ENCODE measurements around the gene TSN.
"Not testable (repeated sequence)": the region's sequence is repeated elsewhere in the genome, so short reads cannot be mapped to it uniquely, and the experiment has no call there.

The TSN gene

DNA sequence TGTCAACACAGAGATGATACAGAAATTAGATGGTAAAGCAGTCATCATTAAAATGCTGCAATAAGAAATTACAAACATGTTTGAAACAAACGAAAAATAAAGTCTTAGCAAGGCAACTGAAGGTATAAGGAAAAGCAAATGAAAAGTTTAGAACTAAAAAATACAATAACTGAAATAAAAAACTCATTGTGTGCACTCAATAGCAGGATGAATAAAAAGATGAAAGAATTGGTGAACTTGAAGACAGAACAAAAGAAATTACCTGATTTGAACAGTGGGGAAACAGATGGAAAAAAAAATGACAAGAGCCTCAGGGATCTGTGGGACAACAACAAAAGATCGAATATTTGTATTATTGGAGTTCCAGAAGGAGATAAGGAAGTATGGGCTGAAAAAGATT lies 46.5 kb downstream of the TSN start:
- TF ChIP-seq FOXP2 (optimal IDR thresholded peaks at IDR 0.05; ENCODE audit: control extremely low read depth, extremely low read length, insufficient read depth) (no peak), EZH2 (IDR thresholded peaks at IDR 0.05) (no peak), POLR2AphosphoS5 (IDR thresholded peaks at IDR 0.05; ENCODE audit: borderline replicate concordance, low read depth, low read length) (no peak)
- Histone ChIP-seq H3K4me3 (no peak overlapping the region), H3K9me3 (ENCODE audit: low read depth, low read length) (no peaks in the 10 kb centered on the region), H3K9ac (ENCODE audit: insufficient read length) (no peak overlapping the region), H3K27ac (no peak overlapping the region), H3K36me3 (ENCODE audit: insufficient read depth, low read length) (no peaks in the 10 kb centered on the region)
- DNase-seq (ENCODE audit: low read depth, low spot score): no peak

DNA sequence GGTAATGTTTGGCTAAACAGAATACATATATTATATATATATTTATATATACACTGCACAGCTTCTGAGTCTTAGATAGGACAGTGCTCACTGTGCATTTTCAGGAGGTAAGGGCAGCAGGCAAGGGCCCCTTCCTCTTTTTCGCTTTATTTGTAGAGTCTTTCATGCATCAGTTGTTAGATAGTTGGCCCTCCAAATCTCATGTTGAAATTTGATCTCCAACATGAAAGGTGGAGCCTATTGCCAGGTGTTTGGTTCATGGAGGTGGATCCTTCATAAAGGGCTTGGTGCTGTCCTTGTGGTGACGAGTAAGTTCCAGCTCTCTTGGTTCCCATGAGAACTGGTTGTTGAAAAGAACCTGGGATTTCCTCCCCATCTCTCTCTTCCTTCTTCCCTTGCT lies 48.1 kb downstream of the TSN start:
- DNase-seq (ENCODE audit: low read depth, low spot score): no peak
- no peaks in the 10 kb centered on the region for H3K9me3 ChIP-seq (ENCODE audit: low read depth, low read length)
- H3K9ac ChIP-seq (ENCODE audit: insufficient read length): no peak overlapping the region
- no peaks in the 10 kb centered on the region for H3K36me3 ChIP-seq (ENCODE audit: insufficient read depth, low read length)
- no peak overlapping the region for H3K4me3 ChIP-seq
- TF ChIP-seq EZH2 (IDR thresholded peaks at IDR 0.05): no peak
- no peak for TF ChIP-seq POLR2AphosphoS5 (IDR thresholded peaks at IDR 0.05; ENCODE audit: borderline replicate concordance, low read depth, low read length)
- TF ChIP-seq FOXP2 (optimal IDR thresholded peaks at IDR 0.05; ENCODE audit: control extremely low read depth, extremely low read length, insufficient read depth): no peak
- no peak overlapping the region for H3K27ac ChIP-seq

DNA sequence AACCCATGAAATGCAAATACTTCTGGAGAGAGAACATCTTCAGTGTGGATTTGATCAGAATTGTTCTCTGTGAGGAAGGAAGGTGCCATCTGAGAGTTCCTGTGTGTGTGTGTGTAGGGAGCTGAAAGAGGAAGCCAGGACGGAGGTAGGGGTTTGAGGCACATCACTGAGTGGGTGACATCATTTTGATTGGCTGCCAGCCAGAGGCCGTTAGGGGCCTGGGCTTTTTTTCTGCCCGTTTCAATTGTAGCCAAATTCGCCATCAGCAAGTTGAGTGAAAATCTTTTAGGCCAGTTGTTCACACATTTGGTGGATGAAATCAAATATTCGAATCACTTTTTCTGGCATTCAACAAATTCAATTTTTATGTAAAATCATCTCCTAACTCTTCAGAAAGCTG lies 48.9 kb downstream of the TSN start:
- H3K9ac ChIP-seq (ENCODE audit: insufficient read length): no peak overlapping the region
- H3K27ac ChIP-seq: no peak overlapping the region
- H3K9me3 ChIP-seq (ENCODE audit: low read depth, low read length): no peaks in the 10 kb centered on the region
- no peak for DNase-seq (ENCODE audit: low read depth, low spot score)
- TF ChIP-seq FOXP2 (optimal IDR thresholded peaks at IDR 0.05; ENCODE audit: control extremely low read depth, extremely low read length, insufficient read depth) (no peak), EZH2 (IDR thresholded peaks at IDR 0.05) (no peak), POLR2AphosphoS5 (IDR thresholded peaks at IDR 0.05; ENCODE audit: borderline replicate concordance, low read depth, low read length) (no peak)
- H3K4me3 ChIP-seq: no peak overlapping the region
- no peaks in the 10 kb centered on the region for H3K36me3 ChIP-seq (ENCODE audit: insufficient read depth, low read length)

DNA sequence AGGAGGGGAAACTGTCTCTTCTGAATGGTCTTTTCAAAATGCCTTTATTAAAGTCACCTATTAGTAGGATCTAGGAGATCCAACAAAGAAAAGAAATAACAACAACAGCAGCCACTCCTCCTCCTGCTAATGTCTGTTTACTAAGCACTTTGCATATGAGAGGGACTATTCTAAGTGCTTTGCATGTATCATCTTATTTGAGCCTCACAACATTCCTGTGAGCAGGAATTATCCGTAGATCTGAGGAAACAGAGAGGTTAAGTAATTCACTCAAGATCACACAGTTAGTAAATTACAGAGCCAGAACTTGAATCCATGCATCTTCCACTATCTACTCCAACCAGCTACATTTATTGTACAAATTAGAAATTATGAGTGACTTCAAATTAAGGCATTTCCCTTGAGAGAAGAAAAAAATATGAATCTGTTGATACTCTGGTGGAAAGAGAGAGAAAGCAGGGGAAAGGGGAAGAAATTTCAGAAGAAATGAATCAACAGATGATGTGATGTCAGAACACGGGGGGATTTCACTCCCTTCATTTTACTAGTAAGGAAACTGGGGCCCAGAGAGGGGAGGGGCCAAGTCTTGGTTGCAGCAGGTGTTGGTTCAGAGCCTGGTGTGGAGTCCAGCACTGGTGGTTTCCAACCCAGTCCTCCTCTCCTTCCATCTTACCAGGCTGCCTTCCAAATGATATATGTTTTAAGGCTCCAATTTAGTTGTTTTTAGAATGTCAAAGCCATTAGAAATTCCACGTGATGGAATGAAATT lies 49.7 kb downstream of the TSN start:
- Histone ChIP-seq H3K36me3 (ENCODE audit: insufficient read depth, low read length) (no peaks in the 10 kb centered on the region), H3K27ac (no peak overlapping the region), H3K9me3 (ENCODE audit: low read depth, low read length) (no peaks in the 10 kb centered on the region), H3K9ac (ENCODE audit: insufficient read length) (peak overlapping the region; percentile 4), H3K4me3 (no peak overlapping the region)
- no peak for DNase-seq (ENCODE audit: low read depth, low spot score)
- no peak for TF ChIP-seq FOXP2 (optimal IDR thresholded peaks at IDR 0.05; ENCODE audit: control extremely low read depth, extremely low read length, insufficient read depth)
- no peak for TF ChIP-seq POLR2AphosphoS5 (IDR thresholded peaks at IDR 0.05; ENCODE audit: borderline replicate concordance, low read depth, low read length)
- no peak for TF ChIP-seq EZH2 (IDR thresholded peaks at IDR 0.05)

DNA sequence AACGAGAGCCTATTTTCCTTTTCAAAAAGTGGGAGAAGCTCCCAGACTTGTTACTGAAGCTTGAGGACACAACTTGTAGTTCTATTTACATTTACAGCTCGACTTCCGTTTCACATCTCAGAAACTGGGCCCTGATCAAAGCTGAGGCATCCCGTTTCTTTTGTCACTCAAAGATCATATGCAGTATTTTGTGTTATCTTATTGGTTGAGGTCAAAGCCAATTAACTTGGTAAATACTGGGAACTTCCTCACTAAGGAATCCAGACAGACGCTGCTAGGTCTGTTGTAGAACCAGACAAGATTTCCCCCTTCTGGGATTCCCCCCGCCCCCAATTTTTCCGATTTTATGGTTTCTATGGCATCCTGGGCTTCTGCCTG lies 50.3 kb downstream of the TSN start:
- H3K9ac ChIP-seq (ENCODE audit: insufficient read length): no peak overlapping the region
- no peak overlapping the region for H3K4me3 ChIP-seq
- no peaks in the 10 kb centered on the region for H3K9me3 ChIP-seq (ENCODE audit: low read depth, low read length)
- no peak for TF ChIP-seq POLR2AphosphoS5 (IDR thresholded peaks at IDR 0.05; ENCODE audit: borderline replicate concordance, low read depth, low read length)
- TF ChIP-seq FOXP2 (optimal IDR thresholded peaks at IDR 0.05; ENCODE audit: control extremely low read depth, extremely low read length, insufficient read depth): no peak
- TF ChIP-seq EZH2 (IDR thresholded peaks at IDR 0.05): no peak
- H3K36me3 ChIP-seq (ENCODE audit: insufficient read depth, low read length): no peaks in the 10 kb centered on the region
- DNase-seq (ENCODE audit: low read depth, low spot score): no peak
- H3K27ac ChIP-seq: no peak overlapping the region

DNA sequence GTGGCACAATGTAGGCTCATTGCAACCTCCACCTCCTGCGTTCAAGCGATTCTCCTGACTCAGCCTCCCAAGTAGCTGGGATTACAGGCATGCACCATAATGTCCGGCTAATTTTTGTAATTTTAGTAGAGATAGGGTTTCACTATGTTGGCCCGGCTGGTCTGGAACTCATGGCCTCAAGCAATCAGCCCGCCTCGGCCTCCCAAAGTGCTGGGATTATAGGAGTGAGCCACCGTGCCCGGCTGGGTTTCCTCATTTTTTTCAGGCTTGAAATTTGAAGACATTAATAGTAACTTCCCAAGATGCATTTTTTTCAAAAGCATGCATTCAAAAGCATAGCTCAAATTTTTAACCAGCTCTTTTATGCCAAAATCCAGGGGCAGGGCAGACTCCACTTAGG lies 52.3 kb downstream of the TSN start:
- H3K9ac ChIP-seq (ENCODE audit: insufficient read length); DNase-seq (ENCODE audit: low read depth, low spot score); H3K4me3 ChIP-seq; H3K36me3 ChIP-seq (ENCODE audit: insufficient read depth, low read length); H3K27ac ChIP-seq; H3K9me3 ChIP-seq (ENCODE audit: low read depth, low read length): not testable (repeated sequence)

DNA sequence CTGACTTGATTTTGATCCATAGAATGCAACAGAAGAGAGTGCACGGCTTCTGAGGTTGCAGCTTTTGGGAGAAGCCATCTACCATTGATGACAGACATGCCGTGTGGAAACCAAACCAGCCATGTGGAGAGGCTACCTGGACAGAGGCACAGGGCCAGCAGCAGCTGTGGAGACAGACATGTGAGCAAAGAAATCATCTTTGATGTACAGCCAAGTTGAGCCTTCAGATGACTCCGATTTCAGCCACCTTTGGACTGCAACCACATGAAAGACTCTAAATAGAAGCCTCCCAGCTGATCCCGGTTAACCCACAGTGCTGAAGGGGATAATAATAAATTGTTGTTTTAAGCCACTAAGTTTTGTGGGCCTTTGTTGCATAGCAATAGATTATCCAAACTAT lies 54.2 kb downstream of the TSN start:
- no peak overlapping the region for H3K4me3 ChIP-seq
- H3K9me3 ChIP-seq (ENCODE audit: low read depth, low read length): no peaks in the 10 kb centered on the region
- H3K36me3 ChIP-seq (ENCODE audit: insufficient read depth, low read length): no peaks in the 10 kb centered on the region
- H3K27ac ChIP-seq: no peak overlapping the region
- no peak overlapping the region for H3K9ac ChIP-seq (ENCODE audit: insufficient read length)
- TF ChIP-seq FOXP2 (optimal IDR thresholded peaks at IDR 0.05; ENCODE audit: control extremely low read depth, extremely low read length, insufficient read depth): no peak
- no peak for DNase-seq (ENCODE audit: low read depth, low spot score)

DNA sequence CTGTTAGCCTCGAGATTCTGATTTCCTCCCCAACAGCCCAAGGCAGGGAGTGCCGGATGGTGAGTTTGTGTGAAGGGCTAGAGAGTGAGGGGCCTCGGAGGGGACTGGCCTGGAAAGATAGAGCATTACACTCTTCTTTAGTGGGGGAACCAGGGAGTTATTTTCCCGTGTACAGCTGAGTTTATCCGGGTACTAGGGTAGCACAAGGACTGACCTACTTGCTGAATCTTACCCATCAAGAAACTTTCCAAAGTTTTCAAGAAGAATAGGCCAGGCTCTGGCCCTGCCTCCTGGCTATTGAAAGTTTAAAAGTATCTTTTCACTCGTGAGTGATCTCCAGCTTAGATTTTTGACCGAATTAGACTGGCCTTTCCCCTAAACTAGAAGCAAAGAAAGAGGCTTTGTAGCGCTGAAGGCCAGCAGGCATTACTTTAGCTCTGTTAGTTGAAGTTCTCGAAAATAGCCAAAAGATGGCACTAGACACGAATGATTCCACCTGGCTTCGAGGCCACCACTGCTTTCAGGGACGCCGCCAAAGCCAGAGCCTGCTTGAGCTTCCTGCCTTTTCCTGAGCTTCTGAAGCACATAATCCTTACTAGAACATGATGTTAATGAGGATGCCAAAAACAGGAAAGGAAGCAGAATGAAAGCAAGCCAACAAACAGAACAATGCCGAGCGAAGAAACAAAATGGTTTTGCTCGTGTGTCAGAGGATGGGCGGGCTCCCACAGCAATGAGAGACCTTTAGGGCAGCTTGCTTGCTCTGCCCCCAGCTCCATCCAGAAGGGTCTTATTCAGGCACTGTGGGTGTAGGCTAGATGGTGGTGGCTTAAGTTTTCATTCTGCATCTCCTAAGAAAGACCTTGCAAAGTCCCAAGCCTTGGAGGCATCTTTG lies 55.8 kb downstream of the TSN start:
- Histone ChIP-seq H3K9ac (ENCODE audit: insufficient read length) (no peak overlapping the region), H3K36me3 (ENCODE audit: insufficient read depth, low read length) (no peaks in the 10 kb centered on the region), H3K27ac (no peak overlapping the region), H3K4me3 (no peak overlapping the region), H3K9me3 (ENCODE audit: low read depth, low read length) (no peaks in the 10 kb centered on the region)
- peak; percentile 45 for DNase-seq (ENCODE audit: low read depth, low spot score)
- TF ChIP-seq EZH2 (IDR thresholded peaks at IDR 0.05): no peak
- TF ChIP-seq FOXP2 (optimal IDR thresholded peaks at IDR 0.05; ENCODE audit: control extremely low read depth, extremely low read length, insufficient read depth): no peak
- TF ChIP-seq POLR2AphosphoS5 (IDR thresholded peaks at IDR 0.05; ENCODE audit: borderline replicate concordance, low read depth, low read length): no peak

DNA sequence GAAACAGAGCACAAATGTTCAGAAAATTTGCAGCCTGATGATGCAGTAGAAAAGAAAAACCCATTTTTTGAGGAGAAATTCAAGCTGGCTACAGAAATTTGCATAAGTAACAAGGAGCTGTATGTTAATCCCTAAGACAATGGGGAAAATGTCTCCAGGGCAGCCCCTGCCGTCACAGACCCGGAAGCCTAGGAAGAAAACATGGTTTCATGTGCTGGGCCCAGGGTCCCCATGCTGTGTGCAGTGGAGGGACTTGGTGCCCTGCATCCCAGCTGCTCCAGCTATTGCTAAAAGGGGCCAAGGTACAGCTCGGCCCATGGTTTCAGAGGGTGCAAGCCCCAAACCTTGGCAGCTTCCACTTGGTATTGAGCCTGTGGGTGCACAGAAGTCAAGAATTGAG lies 57.6 kb downstream of the TSN start:
- not testable (repeated sequence) for H3K36me3 ChIP-seq (ENCODE audit: insufficient read depth, low read length); H3K4me3 ChIP-seq; H3K27ac ChIP-seq; H3K9ac ChIP-seq (ENCODE audit: insufficient read length); H3K9me3 ChIP-seq (ENCODE audit: low read depth, low read length); DNase-seq (ENCODE audit: low read depth, low spot score)

Data from SK-N-MC (cell line).